EH (cell line): ENCODE results near the gene BEGAIN.

Experiments
- DNase-seq: peaks from one replicate; pipeline ENCODE4 v3.0.0-alpha.2; 2015; ENCODE audit warnings: low read depth

The BEGAIN gene

DNA sequence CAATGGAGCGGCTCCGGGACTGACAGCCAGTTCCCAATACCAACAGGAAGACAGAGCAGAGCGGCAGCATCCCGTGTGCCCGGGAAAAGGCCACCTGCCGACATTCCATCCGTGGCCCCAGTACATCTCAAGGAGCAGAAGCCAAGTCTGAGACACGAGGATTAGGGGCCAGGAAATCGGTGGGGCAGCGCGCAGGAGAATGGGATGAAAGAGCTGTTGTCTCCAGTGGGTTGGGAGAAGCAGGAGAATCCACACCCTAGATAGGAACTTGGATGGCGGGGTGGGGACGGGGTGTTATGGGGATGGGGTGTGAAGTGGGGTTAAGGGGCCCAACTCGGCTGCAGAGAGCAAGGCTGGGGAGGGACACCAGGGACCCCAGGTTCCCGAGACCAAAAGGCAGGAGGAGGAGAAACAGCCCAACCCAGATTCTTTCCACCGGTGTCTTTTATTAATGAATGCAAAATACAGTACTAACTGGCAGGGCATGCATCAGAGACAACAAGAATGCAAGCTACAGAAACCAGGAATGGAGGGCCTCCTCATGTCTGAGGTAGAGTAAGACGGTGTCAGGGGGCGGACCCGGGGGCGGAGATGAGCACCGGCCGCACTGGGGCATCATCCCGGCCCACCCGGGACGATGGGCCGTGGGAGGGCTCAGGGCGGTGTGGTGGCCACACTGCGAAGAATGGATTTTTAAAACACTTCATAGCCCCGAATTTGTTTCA, 50.3 kb downstream of the BEGAIN start:
- DNase-seq, result no peak

DNA sequence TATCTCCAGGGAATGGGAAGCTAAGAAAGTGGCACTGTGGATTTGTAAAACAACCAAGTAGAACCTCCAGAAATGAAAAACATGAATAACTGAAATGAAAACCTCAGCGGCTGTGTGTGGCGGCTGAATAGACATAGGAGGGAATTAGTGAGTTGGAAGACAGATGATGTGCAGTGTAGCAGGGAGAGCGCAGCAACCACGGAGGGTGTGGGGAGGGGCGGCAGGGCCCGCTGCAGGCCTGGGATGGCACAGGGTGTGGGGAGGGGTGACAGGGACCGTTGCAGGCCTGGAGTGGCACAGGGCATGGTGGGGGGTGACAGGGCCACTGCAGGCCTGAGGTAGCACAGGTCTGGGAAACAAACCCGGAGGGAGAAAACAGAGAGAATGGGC, 51.1 kb downstream of the BEGAIN start:
- no peak for DNase-seq

DNA sequence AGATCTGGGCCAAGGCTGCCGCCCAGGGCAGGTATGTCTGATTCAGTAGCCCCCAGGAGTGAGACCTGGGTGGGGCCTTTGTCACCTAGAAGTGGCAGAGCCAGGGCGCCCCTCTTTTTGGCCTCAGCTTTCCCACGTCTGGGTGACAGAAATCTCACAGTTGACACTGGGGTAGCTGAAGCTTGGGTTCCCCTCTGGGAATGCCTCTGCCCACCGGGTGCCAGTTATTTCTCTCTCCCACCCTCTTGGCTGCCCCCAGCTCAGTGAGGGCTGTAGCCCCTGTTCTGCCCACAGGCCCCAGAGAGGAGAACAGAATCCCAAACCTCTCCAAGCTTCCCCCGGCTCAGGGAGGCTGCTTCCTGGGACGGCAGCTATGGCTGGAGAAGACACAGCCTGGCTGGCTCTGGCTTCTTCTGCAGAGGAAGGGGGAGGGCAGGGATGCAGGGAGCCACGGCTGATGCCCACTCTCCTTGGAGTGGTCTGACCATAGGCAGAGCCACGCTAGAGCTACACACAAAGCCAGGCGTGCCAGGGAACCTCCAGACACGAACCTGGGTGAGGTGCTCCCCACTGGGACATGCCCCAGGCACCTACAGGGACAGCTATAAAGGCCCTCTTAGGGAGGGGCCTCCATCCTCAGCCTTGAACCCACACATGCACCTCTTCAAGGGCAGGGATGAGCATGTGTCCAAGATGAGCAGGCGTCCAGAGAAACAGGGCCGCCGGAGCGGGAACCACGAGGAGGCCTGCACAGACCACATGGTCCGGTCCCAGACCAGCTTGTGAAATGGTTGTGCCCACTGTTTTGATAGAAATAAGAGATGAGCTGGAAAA, 51.7 kb downstream of the BEGAIN start:
- DNase-seq, result no peak

DNA sequence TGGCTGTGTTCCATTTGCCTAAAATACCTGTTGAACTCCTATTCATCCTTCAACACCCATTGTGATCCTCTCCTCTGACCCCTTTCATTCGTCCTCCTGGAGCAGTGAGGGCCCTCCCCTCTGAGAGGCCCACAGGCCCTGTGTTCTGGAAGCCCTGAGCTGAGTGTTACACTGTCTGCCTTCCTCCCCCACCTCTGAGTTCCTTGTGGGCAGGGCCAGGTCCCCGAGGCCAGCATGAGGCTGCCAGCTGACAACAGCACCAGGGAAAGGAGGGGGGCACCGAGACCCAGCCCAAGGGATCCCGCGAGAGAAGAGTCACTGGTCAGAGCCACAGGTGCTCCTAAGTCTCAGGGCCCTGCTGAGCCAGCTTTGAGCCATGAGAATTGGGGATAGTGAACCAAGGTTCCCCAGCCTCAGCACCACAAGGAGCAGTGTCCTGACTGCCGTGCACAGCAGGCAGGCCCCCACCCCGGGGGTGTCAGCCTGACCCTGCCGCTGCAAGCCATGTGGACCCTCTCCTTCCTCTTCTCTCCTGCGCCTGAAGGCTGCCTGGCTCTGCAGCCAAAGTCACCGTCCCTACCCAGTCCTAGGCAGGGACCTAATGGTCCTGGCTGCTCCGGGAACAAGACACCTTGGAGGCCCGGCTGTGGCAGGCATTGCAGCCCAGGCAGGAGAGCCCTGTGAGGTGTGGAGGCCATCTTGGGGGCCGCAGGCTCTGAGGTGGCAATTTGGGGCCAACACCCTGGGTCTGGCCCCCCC, 52.5 kb downstream of the BEGAIN start:
- no peak for DNase-seq

DNA sequence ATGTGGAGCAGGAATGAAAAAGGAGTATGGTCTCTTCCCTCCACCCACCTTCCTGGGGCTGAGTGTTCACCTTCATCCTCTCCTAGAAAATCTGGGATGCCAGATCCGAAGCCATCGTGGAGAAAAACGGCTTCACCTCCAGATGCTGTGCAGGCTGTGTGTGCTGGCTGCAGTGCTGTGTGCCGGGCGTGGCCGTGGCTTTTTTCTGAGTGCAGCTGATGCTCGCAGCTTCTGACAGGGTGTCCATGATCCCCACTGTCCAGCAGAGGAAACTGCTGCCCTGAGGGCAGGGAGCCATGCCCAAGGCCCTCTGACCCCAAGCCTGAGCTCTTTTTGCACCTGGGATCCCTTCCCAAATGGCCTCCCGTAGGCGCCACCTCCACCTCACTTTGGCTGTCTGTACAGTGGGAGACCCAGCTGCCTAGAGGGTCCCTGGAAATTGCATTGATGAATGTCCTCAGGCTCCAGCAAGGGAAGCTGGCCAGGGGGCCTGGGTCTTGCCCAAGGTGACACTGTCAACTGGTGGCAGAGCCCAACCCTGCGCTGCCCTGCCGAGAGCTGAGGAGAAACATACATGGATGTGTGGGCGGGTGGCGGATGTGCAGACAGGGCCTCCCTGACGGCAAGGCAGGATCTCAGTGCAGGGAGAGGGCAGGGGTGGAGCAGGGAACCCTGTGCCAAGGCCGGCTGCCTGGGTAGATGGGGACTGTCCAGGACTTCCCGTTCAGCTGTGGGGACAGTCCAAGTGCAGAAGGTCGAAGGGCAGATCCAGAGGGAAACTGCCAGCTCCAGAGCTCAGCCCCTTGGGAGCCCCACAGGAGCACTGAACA, 53.3 kb downstream of the BEGAIN start:
- no peak for DNase-seq

DNA sequence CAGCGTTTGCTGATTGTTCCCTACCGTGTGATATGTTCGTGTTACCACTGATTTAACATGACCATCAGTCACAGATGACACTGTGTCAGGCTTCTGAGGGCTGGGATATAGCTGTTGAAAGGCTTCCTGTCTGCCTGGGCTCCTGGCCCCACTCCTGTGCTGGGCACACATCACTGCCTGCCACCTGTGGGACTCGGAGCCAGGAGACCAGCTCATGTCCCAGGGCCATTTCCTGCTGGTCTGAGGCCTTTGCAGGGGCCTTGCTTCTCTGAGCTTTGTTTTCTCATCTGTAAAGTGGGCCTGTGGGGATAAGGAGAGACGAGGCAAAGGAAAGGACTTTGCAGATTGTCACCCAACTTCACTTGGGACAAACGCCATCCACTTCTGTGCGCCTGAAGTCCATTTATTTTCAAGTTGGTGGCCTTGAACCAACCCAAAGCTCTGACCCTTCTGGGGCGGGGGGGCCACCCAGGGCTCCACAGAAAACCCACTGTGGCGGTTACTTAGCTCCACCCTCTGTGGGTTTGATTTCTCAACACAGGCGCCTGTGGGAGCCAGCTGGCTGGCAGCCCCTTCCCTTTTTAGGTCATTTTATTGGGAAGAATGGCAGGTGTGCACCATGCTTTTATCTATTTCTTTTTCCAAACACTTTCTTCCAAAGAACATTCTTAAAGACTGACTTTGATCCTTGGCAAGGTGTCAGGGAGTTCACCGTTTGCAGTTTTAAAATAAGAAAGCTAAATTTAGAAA, 54.1 kb downstream of the BEGAIN start:
- peak; percentile 22 for DNase-seq

DNA sequence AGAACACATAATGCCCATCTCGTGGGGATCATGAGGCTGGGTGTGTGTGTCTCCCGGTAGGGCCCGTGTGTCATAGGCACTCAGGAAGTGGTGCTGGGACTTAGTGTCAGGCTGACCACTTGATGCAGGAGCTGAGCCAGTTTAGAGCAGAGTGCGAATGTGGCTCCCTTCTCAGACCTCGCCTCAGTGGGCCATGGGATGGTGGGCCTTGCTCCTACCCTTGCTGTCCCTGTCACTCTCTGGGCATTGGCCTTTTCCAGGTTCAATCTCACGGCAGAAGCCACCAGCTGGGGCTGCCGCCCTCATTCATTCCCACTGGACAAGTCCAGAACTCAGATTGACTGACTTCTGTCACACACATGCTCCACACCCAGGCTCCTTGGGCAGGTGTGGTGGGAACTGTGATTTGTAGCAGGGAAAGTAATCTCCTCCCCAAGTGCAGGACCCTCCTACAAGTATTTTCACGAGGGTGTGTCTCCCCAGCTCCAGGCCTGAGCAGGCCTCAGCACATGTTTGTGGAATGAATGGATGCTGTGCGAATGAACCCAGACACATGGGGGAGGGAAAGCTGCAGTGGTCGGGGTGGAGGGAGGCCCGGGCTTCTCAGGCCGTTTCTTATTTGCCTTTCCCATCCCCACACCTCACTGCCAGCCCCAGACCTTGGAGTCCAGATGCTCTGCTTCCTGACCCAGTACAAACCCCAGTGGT, 54.9 kb downstream of the BEGAIN start:
- peak; percentile 38 for DNase-seq

DNA sequence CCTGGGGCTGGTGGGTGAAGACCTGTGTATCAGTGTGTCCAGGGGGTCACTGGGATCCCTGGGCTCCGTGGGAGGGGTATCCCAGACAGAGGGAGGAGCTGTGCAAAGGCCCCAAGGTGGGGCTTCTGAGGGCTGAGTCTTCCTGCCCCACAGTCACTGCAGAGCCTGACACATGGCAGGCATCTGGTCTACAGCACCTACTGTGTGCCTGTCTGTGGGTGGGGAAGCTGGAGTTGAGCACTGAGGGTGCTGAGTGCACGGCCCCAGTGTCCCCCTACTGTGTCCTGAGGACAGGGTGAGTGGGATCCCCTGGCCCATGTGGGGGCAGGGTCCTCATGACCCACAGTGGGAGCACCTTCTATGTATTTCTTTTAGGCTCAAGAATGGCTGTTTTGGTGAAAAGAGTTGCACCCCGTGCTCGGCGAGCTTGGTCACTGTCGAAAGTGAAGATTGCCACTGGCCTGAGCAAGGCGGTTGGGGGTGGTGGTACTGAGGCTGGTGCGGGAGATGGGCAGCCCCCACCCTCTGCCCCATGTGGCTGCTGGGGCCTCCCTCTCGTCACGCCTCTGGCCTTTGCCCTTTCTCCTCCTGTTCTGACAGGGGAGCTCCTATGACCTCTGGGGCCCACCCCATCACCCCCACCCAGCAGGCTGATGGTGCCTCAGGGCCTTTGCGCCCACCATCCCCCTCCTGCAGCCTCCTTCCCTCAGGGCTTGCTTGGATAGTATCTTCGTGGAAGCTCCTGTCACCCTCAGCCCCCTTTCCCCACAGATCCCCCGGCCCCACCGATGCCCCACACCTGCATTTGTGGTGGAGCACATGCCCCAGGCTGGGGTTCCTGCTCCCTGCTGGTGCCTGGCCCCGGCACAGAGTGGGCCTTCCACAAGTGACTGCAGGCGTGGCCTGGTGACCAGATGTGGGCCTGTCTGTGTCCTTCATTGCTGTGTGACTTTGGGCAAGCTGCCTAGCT, 55.8 kb downstream of the BEGAIN start:
- no peak for DNase-seq

DNA sequence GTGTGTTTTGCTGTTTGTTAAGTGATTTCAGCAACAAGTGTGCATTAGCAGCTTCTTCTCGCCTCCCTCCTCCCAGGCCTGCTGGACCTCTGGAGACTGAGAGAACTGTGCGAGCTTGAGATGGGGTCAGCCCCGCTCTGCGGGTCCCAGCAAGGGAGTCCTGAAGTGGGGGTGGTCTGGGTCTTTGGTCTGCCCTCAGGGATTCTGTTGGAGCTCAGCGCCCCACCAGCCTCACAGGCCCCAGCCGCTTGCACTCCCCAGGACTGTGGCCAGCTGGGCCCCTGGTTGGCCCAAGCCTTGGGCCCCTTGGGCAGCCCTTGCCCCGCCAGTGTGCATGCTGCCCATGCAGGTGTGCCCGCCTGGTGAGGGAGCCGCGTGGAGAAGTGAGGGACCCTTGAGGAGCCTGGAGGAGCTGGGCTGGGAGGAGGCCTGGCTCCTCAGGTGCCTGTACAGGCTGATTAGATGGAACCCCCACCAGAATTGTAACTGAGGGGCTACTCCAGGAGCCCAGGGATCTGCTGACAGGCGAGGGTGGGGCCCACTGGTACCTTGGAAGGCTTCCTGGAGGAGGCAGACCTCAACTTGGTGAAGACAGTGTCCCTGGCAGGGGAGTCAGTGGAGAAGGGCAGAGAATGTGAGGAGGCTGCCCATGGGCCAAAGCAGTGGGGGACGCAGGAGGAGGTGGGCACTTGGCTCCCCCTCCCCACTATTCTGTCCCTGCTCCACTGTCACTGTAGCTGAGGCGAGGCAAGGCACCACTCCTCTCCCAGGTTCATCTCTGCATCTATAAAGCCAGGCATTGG, 56.7 kb downstream of the BEGAIN start:
- DNase-seq, result no peak

DNA sequence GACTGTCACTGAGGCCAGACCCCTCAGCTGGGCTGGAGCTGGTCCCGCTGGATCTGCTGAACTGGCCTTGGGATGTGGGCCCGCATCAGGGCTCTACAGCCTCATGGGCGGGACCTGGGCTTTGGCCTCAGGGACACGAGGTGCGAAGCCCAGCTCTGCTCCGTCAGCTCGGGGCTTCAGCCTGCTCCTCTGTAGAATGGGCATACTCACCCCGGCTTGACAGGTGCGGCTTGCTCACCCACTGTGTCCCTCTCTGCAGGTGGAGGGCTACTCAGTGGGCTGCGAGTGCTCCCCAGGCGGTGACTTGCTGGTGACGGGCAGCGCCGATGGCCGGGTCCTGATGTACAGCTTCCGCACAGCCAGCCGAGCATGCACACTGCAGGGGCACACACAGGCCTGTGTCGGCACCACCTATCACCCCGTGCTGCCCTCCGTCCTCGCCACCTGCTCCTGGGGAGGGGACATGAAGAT, 57.6 kb downstream of the BEGAIN start:
- DNase-seq, result no peak

DNA sequence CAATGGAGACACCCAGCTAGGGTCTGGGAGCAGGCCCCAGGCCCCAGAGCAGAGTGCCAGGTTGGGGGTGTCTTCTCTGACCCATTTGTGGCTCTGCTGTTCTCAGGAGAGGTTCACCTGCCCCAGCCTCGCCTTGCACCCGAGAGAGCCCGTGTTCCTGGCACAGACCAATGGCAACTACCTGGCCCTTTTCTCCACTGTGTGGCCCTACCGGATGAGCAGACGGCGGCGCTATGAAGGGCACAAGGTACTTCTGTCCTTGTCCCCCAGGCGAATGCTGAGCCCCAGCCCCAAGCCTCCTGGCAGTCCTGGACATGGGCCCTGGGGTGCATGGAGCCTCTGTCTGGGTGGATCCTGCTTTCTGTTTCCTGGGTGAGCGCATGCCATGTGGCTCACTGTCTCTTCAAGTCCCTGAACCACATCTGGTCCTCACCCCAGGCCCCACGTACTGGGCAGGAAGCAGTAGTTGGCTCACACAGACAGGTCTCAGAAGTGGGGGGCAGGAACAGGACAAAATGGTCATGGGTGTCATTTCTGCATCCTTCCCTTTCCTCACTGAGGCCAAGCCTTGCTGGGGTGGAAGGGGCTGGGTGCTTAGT, 58.2 kb downstream of the BEGAIN start:
- no peak for DNase-seq

DNA sequence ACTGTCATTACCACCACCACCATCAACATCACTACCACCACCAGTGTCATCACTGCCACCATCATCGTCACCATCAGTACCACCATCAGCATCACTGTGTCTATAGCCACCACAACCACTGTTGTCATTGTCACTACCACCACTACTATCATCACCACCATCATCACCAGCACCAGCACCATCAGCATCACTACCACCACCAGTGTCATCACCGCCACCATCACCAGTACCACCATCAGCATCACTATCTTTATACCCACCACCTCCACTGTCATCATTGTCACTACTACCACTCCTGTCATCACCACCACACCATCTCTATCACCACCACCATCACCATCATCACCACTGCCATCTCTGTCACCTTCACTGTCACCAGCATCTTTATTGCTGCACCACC, 60.6 kb downstream of the BEGAIN start:
- no peak for DNase-seq

DNA sequence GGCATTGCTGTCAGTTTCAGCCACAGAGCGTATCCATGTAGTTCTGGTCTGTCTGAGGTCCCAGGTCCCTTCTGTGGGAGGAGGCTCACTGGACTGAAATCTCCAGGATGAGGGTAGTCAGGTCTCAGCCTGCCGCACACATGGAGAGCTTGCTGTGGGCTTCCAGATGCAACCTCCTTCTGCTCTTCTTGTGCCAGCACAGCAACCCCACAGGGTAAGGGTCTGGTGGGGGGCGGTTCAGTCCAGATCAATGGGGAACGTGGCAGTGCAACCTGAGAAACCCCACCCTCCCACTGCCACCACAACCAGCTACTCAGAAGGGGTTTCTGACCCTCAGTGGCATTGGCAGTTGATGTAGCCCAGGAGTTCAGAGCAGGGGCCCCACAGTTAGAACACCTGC, 61.2 kb downstream of the BEGAIN start:
- no peak for DNase-seq

DNA sequence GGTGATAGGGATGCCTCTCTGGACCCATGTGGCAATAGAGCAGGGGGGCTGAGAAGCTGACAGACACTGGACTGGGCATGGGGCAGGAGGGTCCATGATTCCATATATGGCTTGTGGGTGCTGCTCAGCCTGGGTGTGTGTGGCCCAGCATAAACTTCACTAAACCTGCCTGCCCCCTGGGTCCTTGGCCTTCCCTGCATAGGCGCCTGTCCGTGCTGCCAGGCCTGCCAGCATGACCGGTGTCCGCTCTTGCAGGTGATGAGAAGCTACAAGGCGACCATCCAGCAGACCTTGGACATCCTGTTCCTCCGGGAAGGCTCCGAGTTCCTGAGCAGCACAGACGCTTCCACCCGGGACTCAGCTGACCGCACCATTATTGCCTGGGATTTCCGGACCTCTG, 61.6 kb downstream of the BEGAIN start:
- DNase-seq, result no peak

DNA sequence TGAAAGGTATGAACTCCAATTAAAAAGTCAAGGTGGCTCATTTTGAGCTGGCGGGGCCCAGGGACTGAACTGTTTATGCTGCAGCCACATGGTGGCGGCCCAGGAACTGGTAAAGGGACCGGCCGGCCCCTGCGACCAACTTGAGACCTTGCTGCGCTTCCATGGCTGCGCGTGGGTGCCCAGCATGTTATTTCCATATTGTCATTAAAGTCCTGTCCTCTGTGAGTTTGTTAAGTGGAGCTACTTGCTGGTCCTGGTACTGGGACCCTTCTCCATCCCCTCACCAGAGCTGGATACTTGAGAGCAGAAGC, 62.3 kb downstream of the BEGAIN start:
- DNase-seq, result no peak

DNA sequence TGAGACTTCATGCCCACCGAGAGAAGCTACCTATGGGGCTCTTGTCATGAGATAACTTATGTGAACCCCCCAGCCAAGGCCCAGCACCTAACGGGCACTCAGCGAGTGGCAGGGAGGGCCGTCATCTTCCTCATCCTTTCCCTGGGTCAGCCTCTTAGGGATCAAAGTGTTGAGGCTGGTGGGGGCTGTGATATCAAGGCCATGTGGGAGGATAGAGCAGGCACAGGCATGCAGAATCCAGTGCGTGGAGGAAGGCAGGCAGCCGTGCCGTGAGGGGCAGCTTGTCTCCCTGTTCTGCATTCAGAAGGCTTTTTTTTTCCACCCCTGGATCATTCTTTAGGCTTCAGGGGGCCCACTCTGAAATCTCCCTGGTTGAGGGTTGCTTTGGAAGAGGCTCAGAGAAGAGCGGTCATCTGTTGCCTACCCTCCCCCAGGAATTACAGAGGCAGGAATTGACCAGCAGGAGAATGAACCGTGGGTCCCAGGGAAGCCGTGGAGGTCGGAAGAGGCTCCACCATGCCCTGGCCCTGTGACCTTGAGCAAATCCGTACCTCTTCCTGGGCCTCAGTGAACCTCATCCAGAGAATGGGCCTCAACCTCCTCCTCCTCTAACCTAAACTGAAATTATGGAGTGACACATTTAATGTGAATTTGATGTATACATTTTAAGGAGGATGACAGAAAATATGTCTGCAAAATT, 62.8 kb downstream of the BEGAIN start:
- DNase-seq, result no peak

DNA sequence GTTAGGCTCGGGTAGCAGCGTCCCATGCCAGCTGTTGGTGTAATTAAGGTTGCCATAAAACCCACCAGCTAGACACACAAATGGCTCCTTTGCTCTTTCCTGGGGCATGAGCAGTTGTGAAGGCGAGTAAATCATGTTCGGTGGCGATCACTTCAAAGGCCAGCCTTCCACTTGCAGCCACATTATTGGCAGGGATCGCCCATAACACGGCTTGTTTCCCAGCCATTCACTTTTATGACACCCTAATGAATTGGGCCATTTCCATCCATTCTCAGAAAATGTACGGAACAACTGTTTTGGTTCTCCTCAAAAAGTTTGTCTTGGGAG, 63.4 kb downstream of the BEGAIN start:
- no peak for DNase-seq
